Fibroblast of upper back skin (primary cell): ENCODE data around the gene PDSS2.

ENCODE experiments used
- DNase-seq: peaks from one replicate; pipeline ENCODE4 v3.0.0-alpha.2; 2013

Gene PDSS2

DNA sequence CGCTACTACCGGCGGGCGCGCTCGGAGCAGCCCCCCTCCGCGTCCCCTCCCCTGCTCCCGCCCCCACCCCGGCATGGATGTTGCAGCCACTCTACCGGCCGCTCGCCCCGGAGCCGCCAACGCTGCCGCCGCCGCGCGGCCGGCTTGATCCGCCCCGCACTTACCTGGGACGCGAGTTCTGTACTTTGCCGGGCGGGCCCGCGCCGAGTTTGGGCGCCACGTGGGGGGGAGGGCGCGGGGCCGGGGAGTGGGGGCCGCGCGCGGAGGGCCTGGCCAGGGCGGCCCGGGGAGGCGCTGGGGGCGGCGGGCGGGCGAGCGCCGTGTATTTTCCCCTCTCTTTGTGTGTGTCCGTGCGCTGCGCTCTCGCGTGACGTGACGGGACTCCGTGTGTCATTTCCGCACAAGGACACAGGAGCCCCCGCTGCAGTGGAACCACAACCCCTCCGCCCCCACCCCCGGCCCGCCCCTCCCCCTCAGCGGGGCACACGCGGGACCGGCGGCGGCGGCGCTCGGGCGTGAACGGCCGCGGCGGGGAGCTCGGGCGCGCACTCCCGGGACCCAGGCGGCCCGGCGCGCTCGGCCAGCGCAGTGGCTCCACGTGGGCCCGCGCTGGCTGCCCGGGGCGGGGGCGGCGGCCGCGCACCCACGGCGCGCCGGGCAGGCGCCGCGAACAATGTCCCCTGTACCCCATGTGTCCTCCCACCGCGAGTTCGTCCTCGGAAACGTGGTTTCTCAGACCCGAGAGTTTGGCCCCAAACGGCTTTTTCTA lies 344.3 kb downstream of the PDSS2 start, which contains the start of gene BEND3:
Gene BEND3, minus strand, starts transcription at position 590 of the 769 bp plus-strand sequence. CDS start 16,230 bp downstream, outside the sequence.
- peak; percentile 39 for DNase-seq

DNA sequence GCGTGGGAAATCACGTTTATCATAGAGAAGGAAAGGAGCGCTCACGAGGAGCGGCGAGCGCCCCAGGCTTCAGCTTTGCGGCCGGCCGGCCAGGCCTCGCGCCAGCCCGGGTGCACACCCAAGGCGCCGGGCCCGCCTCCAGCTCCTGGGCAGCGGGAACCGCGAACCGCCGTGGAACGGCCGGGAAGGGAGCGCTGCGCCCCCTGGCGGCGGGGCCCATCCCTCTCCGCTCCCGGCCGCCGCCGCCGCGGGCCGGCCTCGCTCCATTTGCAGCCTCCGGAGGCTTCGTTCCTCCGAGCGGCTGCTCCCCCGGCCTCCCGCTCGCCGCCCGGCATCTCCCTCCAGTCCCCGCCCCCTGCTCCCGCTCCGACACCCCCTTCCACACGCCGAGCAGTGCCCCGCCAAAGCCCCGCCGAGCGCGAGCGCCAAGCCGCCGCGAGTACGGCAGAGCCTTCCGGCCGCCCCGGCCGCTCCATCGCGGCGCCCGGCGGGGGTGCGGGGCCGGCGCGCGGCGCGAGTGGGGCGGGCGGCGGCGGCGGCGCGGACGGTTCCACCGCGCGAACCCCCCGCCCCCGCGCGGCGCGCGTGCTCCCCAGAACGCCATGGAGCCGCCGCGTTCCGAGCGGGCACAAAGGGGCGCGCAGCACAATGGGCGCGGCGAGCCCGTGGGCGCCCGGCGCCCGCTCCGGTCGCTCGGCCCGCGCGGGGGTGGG lies 345.0 kb downstream of the PDSS2 start:
- DNase-seq, result peak; percentile 85

DNA sequence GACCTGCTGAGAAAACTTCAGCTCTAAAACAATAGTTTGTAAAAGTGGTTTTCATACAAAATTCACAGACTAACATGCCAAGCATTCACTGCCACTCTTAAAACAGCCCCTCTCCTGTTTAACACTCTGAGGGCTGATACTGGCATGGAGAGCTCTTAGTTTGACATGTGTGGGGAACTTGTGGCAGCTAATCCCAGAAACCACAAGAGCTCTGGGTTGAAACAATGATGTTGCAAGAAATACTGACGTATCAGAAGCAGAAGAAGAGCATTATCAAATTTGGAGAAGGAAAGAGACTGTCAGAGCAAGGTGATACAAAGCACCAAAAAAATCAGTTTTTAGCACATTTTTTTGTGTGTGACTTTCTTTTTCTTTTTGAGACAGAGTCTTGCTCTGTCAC lies 349.2 kb downstream of the PDSS2 start:
- DNase-seq, result peak; percentile 29

DNA sequence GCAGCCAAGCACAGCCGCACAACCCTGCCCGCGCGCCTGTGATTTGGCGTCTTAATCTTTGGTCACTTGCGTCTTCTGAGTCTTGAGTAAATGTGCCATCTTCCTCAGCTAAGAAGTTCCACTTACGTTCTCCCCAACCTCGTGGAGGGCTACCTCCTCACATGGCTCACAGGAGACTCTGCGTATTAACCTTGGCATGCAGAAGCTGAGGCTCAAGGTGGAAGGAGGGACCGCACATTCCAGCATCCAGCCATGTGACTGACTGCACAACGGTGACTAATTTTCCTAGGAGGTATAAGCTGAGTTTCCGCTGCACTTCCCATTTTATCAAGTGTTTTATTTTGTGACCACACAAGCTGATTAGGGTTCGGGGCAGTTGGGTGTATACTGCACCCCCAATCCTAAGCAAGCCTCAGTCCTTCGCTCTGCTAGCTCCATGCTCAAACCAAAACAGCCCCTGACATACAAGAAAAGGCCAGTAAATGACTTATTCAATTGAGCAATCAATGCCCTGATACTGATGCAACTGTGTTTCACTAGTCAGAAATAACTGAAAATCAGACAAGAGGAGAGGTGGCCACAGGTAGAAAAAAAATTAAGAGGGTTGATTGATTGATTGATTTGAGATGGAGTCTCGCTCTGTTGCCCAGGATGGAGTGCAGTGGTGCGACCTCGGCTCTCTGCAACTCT lies 351.0 kb downstream of the PDSS2 start:
- no peak for DNase-seq

DNA sequence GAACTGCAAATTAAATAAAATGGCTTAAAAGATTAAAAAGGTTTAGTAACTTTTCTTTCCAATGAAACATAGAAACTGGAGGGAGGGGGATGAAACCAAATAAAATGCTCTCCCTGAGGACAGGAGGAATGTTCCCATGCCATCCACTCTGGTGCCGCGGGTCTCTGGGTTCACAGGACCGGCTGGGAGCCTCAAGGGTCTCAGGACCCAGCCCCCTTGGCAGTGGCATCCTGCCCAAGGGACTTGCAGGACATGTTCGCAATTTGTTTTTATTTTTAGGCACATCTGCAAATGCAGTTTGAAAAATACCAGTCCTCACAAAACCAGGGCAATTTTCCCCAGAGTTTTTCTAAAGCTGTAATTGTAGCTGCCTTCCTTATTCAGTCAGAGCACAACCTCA lies 351.6 kb downstream of the PDSS2 start:
- no peak for DNase-seq

DNA sequence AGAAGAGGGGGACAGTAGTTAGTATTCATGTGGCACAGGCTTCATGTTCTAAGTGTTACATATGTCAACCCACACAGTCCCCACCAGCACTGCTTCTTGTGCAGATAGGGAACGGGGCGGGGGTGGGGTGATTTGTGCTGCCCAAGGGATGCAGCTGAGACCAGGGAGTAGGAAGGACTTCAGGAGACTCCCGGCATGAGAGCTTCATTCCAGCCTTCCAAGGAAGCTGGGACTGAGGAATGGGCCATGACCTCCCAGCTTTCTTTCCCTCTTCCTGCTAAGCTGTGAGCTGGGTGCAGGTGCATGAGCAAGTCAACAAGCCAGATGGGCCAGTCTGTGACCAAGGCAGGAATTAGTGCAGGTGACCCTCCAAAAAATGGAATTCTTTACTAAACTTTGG lies 353.2 kb downstream of the PDSS2 start:
- no peak for DNase-seq

DNA sequence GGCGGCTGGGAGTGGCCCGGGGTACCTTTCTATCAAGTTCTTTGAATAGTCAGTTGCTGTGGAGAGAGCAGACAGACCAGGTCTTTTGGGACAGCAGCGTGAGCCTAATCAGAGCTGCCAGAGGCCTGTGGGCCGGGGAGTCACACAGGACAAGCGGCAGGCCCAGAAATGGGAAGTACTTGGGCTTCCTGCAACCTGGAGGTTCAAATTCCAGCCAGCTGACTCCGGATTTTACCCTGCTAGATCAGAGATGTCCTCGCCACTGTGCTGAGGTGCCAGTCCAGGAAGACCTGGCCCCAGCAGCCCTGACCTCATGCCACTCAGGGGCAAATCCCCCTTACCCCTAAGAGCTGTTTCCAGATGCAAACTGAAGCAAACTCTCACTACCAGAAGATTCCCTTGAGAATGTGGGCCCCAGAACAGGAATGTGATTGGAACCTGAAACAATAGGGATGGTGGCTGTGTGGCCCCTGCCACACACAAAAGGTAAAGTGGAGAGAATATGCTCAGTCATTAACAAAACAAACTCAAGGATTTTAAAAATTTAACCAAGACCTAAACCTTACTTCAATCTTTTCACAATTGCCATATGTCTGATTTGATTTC lies 353.8 kb downstream of the PDSS2 start:
- DNase-seq, result no peak

DNA sequence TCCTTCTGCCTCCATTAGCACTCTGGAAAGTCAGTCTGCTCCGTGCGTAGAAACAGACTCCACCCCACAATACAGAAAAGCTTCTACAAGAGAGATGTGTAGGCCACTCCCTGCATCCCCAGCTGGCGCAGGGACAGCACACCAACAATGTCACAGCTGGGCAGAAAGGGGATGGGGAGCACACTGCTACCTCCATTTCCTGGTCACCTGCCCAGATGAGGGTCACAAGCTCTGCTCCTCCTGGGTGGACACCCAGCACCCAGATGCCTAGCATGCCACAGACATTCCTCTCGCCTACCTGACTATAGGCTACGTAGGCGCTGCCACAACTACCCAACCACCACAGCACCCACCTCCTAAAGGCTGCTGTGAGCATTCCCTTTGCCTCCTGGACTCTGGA lies 356.3 kb downstream of the PDSS2 start:
- no peak for DNase-seq
